ENCODE data around the gene PDCD1LG2. TPM values are rescaled to one million over a fixed set of nuclear protein-coding genes. Genes with fewer than 3 reads are reported as not detected.

Gene PDCD1LG2
- total and polyA plus RNA-seq, 3 donors from 2014 or later: 0.63 to 2.4 (median 0.81) TPM

- H3K9me3 ChIP-seq: no peaks in the 10 kb centered on the region
- no peaks in the 10 kb centered on the region for H3K27me3 ChIP-seq
- no peak overlapping the region for H3K4me3 ChIP-seq
- no peak for DNase-seq
- WGBS, 2 donors: 72 to 87% methylated on average over 2 of the region's 2 CpGs
- TF ChIP-seq CTCF (IDR thresholded peaks at IDR 0.05) (no peak), POLR2A (IDR thresholded peaks at IDR 0.05) (no peak)
- no peak overlapping the region for H3K27ac ChIP-seq
- intact Hi-C loops (cut with DNase I; ENCODE audit: low total_unique reads): no loop called here
- no peaks in the 10 kb centered on the region for H3K36me3 ChIP-seq (ENCODE audit: low read depth, missing control alignments)
- no peaks in the 10 kb centered on the region for H3K4me1 ChIP-seq
These were observed 53.1 kb downstream of the PDCD1LG2 start for GRCh38 chr9:5563417-5563815.

- TF ChIP-seq CTCF (IDR thresholded peaks at IDR 0.05) (no peak), POLR2A (IDR thresholded peaks at IDR 0.05) (no peak)
- DNase-seq: no peak
- Histone ChIP-seq H3K27me3 (no peaks in the 10 kb centered on the region), H3K36me3 (ENCODE audit: low read depth, missing control alignments) (no peaks in the 10 kb centered on the region), H3K4me3 (no peak overlapping the region), H3K9me3 (no peaks in the 10 kb centered on the region), H3K27ac (no peak overlapping the region), H3K4me1 (no peaks in the 10 kb centered on the region)
- intact Hi-C loops (cut with DNase I; ENCODE audit: low total_unique reads): no loop called here
These were observed 53.6 kb downstream of the PDCD1LG2 start for GRCh38 chr9:5563886-5564285.

- no peak for TF ChIP-seq POLR2A (IDR thresholded peaks at IDR 0.05)
- TF ChIP-seq CTCF (IDR thresholded peaks at IDR 0.05): no peak
- WGBS, 2 donors: 91 to 96% methylated on average over 6 of the region's 6 CpGs
- Histone ChIP-seq H3K4me3 (no peak overlapping the region), H3K36me3 (ENCODE audit: low read depth, missing control alignments) (no peaks in the 10 kb centered on the region), H3K27ac (no peak overlapping the region), H3K9me3 (no peaks in the 10 kb centered on the region), H3K27me3 (no peaks in the 10 kb centered on the region), H3K4me1 (no peaks in the 10 kb centered on the region)
- no peak for DNase-seq
- intact Hi-C loops (cut with DNase I; ENCODE audit: low total_unique reads): no loop called here
These were observed 55.8 kb downstream of the PDCD1LG2 start for GRCh38 chr9:5566054-5566618.

- 78 to 88% methylated on average over 2 of the region's 2 CpGs for WGBS, 2 donors
These were observed 58.5 kb downstream of the PDCD1LG2 start for GRCh38 chr9:5568868-5569267.

More at GRCh38 chr9:5568868-5569267, 58.5 kb downstream of the PDCD1LG2 start:
- H3K4me1 ChIP-seq: no peaks in the 10 kb centered on the region
- DNase-seq: no peak
- intact Hi-C loops (cut with DNase I; ENCODE audit: low total_unique reads): no loop called here
- H3K4me3 ChIP-seq: no peak overlapping the region
- H3K9me3 ChIP-seq: no peaks in the 10 kb centered on the region
- no peaks in the 10 kb centered on the region for H3K36me3 ChIP-seq (ENCODE audit: low read depth, missing control alignments)
- TF ChIP-seq CTCF (IDR thresholded peaks at IDR 0.05): no peak
- no peak for TF ChIP-seq POLR2A (IDR thresholded peaks at IDR 0.05)
- no peak overlapping the region for H3K27ac ChIP-seq
- H3K27me3 ChIP-seq: no peaks in the 10 kb centered on the region
